ENCODE data around the gene RGL2.

RGL2 gene

GRCh38 chr6:33333666-33334065, 34.9 kb upstream of the RGL2 start:
- Histone ChIP-seq H3K4me2 (ENCODE audit: low read depth, low read length, poor library complexity, severe bottlenecking) (no peak overlapping the region), H4K20me1 (ENCODE audit: insufficient read depth, low read length, poor library complexity, severe bottlenecking) (no peaks in the 10 kb centered on the region), H3K9me3 (ENCODE audit: insufficient read depth, low read depth, low read length) (no peaks in the 10 kb centered on the region), H3K79me2 (ENCODE audit: insufficient read depth, low read length) (no peaks in the 10 kb centered on the region), H3K27me3 (ENCODE audit: insufficient read depth, low read length, poor library complexity, severe bottlenecking) (no peaks in the 10 kb centered on the region), H3K9me2 (replicated peaks; ENCODE audit: low read depth, low read length) (no peaks in the 10 kb centered on the region), H3K9ac (ENCODE audit: low read depth, low read length, poor library complexity, severe bottlenecking) (no peak overlapping the region), H3F3A (ENCODE audit: low read depth) (no peaks in the 10 kb centered on the region), H3K36me3 (ENCODE audit: insufficient read depth, low read length) (no peaks in the 10 kb centered on the region), H3K4me1 (ENCODE audit: insufficient read depth, low read length, poor library complexity, severe bottlenecking) (no peaks in the 10 kb centered on the region), H2AFZ (ENCODE audit: low read length) (no peak overlapping the region), H3K4me3 (ENCODE audit: low read length, poor library complexity, severe bottlenecking) (no peak overlapping the region)
- no peak for TF ChIP-seq CTCF (conservative IDR thresholded peaks at IDR 0.05; ENCODE audit: low read length)
- no peak for TF ChIP-seq EZH2phosphoT487 (IDR thresholded peaks at IDR 0.05; ENCODE audit: borderline replicate concordance)

GRCh38 chr6:33330736-33331135, 32.0 kb upstream of the RGL2 start:
- Histone ChIP-seq H3K4me3 (ENCODE audit: low read length, poor library complexity, severe bottlenecking) (no peak overlapping the region), H3F3A (ENCODE audit: low read depth) (no peaks in the 10 kb centered on the region), H3K4me2 (ENCODE audit: low read depth, low read length, poor library complexity, severe bottlenecking) (no peak overlapping the region), H3K9me3 (ENCODE audit: insufficient read depth, low read depth, low read length) (no peaks in the 10 kb centered on the region), H2AFZ (ENCODE audit: low read length) (no peak overlapping the region), H3K9me2 (replicated peaks; ENCODE audit: low read depth, low read length) (no peaks in the 10 kb centered on the region), H3K9ac (ENCODE audit: low read depth, low read length, poor library complexity, severe bottlenecking) (no peak overlapping the region), H4K20me1 (ENCODE audit: insufficient read depth, low read length, poor library complexity, severe bottlenecking) (no peaks in the 10 kb centered on the region), H3K36me3 (ENCODE audit: insufficient read depth, low read length) (no peaks in the 10 kb centered on the region), H3K27me3 (ENCODE audit: insufficient read depth, low read length, poor library complexity, severe bottlenecking) (no peaks in the 10 kb centered on the region), H3K79me2 (ENCODE audit: insufficient read depth, low read length) (no peaks in the 10 kb centered on the region), H3K4me1 (ENCODE audit: insufficient read depth, low read length, poor library complexity, severe bottlenecking) (no peaks in the 10 kb centered on the region)
- TF ChIP-seq EZH2phosphoT487 (IDR thresholded peaks at IDR 0.05; ENCODE audit: borderline replicate concordance) (no peak), CTCF (conservative IDR thresholded peaks at IDR 0.05; ENCODE audit: low read length) (no peak)

- Histone ChIP-seq H3K4me2 (ENCODE audit: low read depth, low read length, poor library complexity, severe bottlenecking) (no peak overlapping the region), H2AFZ (ENCODE audit: low read length) (no peak overlapping the region), H4K20me1 (ENCODE audit: insufficient read depth, low read length, poor library complexity, severe bottlenecking) (no peaks in the 10 kb centered on the region), H3K36me3 (ENCODE audit: insufficient read depth, low read length) (no peaks in the 10 kb centered on the region), H3K79me2 (ENCODE audit: insufficient read depth, low read length) (no peaks in the 10 kb centered on the region), H3F3A (ENCODE audit: low read depth) (no peaks in the 10 kb centered on the region), H3K9ac (ENCODE audit: low read depth, low read length, poor library complexity, severe bottlenecking) (no peak overlapping the region), H3K9me3 (ENCODE audit: insufficient read depth, low read depth, low read length) (no peaks in the 10 kb centered on the region), H3K27me3 (ENCODE audit: insufficient read depth, low read length, poor library complexity, severe bottlenecking) (no peaks in the 10 kb centered on the region), H3K4me3 (ENCODE audit: low read length, poor library complexity, severe bottlenecking) (no peak overlapping the region), H3K9me2 (replicated peaks; ENCODE audit: low read depth, low read length) (no peaks in the 10 kb centered on the region), H3K4me1 (ENCODE audit: insufficient read depth, low read length, poor library complexity, severe bottlenecking) (peaks cover 2% of the 10 kb centered on the region)
- no peak for TF ChIP-seq CTCF (conservative IDR thresholded peaks at IDR 0.05; ENCODE audit: low read length)
Measured at GRCh38 chr6:33329058-33329457, 30.3 kb upstream of the RGL2 start.

Data from Loucy (cell line).